Loucy (cell line): Measurements from ENCODE around the gene OR1L6.

Source experiments
- H2AFZ ChIP-seq: fragments of 200-600 bp; sonication (generic); 2 replicates; pipeline ENCODE4 v1.6.0; 2016; ENCODE audit warnings: antibody characterized with exemption, mild to moderate bottlenecking, low read length, moderate library complexity
- H3F3A ChIP-seq: fragments of 200-600 bp; 2 replicates; pipeline ENCODE4 v1.6.0; 2016; ENCODE audit warnings: antibody characterized with exemption, low read depth, mild to moderate bottlenecking
- H3K27me3 ChIP-seq: fragments of 200-600 bp; sonication (generic); 2 replicates; pipeline ENCODE4 v1.6.1; 2014; ENCODE audit warnings: low read length, mild to moderate bottlenecking; ENCODE audit not compliant: insufficient read depth, poor library complexity, severe bottlenecking
- H3K36me3 ChIP-seq: fragments of 200-600 bp; sonication (generic); 2 replicates; pipeline ENCODE4 v1.6.1; 2016; ENCODE audit warnings: low read length; ENCODE audit not compliant: insufficient read depth
- H3K4me1 ChIP-seq: fragments of 200-600 bp; sonication (generic); 2 replicates; pipeline ENCODE4 v1.5.1; 2014; ENCODE audit warnings: low read length, mild to moderate bottlenecking; ENCODE audit not compliant: insufficient read depth, poor library complexity, severe bottlenecking
- H3K4me2 ChIP-seq: fragments of 200-600 bp; sonication (generic); 2 replicates; pipeline ENCODE4 v1.6.0; 2014; ENCODE audit warnings: antibody characterized with exemption, low read length, low read depth, mild to moderate bottlenecking; ENCODE audit not compliant: poor library complexity, severe bottlenecking
- H3K4me3 ChIP-seq: fragments of 200-600 bp; sonication (generic); 2 replicates; pipeline ENCODE4 v1.5.1; 2014; ENCODE audit warnings: low read length, mild to moderate bottlenecking, mixed read lengths; ENCODE audit not compliant: poor library complexity, severe bottlenecking
- H3K79me2 ChIP-seq: fragments of 200-600 bp; sonication (generic); 2 replicates; pipeline ENCODE4 v1.6.1; 2014; ENCODE audit warnings: low read length; ENCODE audit not compliant: insufficient read depth
- H3K9ac ChIP-seq: fragments of 200-600 bp; sonication (generic); 2 replicates; pipeline ENCODE4 v1.6.0; 2014; ENCODE audit warnings: mild to moderate bottlenecking, low read depth, low read length, moderate library complexity; ENCODE audit not compliant: poor library complexity, severe bottlenecking
- H3K9me2 ChIP-seq: fragments of 200-600 bp; sonication (generic); replicated peaks from 2 replicates; pipeline ENCODE4 v1.6.1; 2016; ENCODE audit warnings: low read depth, low read length, mixed read lengths
- H3K9me3 ChIP-seq: fragments of 200-600 bp; sonication (generic); 2 replicates; pipeline ENCODE4 v1.6.1; 2014; ENCODE audit warnings: mild to moderate bottlenecking, antibody characterized with exemption, low read length, low read depth; ENCODE audit not compliant: insufficient read depth
- H4K20me1 ChIP-seq: fragments of 200-600 bp; sonication (generic); 2 replicates; pipeline ENCODE4 v1.6.0; 2014; ENCODE audit warnings: antibody characterized with exemption, low read length, mild to moderate bottlenecking; ENCODE audit not compliant: insufficient read depth, poor library complexity, severe bottlenecking
- CTCF ChIP-seq: fragments of 200-600 bp; sonication (generic); conservative IDR thresholded peaks from 2 replicates; pipeline ENCODE4 v1.5.1; 2014; ENCODE audit warnings: mild to moderate bottlenecking, antibody characterized with exemption, low read length
- EZH2phosphoT487 ChIP-seq: fragments of 200-600 bp; IDR thresholded peaks from 2 replicates; pipeline ENCODE4 v1.6.1; 2018; ENCODE audit warnings: antibody characterized with exemption, mild to moderate bottlenecking, moderate library complexity, borderline replicate concordance

OR1L6 gene

GRCh38 chr9:122779181-122779580 is 37.1 kb downstream of the OR1L6 start:
- no peak for TF ChIP-seq CTCF
- TF ChIP-seq EZH2phosphoT487 = no peak
- no peaks in the 10 kb centered on the region for H3K79me2 ChIP-seq
- no peaks in the 10 kb centered on the region for H3K4me1 ChIP-seq
- H3K9me2 ChIP-seq = no peaks in the 10 kb centered on the region
- H3K27me3 ChIP-seq = no peaks in the 10 kb centered on the region
- H3K9me3 ChIP-seq = no peaks in the 10 kb centered on the region
- H2AFZ ChIP-seq = no peak overlapping the region
- no peak overlapping the region for H3K4me2 ChIP-seq
- H3F3A ChIP-seq = no peaks in the 10 kb centered on the region
- H3K36me3 ChIP-seq = no peaks in the 10 kb centered on the region
- no peaks in the 10 kb centered on the region for H4K20me1 ChIP-seq
- no peak overlapping the region for H3K4me3 ChIP-seq
- no peak overlapping the region for H3K9ac ChIP-seq

DNA sequence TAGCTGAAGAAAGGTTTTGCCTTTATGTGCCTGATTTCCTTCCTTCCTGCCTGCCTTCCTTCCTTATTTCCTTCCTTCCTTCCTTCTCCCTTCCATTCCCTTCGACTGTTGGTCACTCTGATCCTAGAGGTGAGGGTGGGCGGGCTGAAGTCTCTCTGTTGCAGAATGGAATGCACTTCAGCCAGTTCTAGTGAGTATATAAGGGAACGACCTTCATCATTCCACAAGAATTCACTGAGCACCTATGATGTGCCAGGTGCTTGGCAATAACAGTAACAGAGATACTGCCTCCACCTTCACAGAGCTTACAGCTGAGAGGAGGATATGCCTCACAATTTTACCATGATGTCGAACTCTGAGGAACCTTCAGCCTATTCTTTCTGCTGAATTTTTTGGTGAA is 37.9 kb downstream of the OR1L6 start:
- H3K9ac ChIP-seq = no peak overlapping the region
- no peaks in the 10 kb centered on the region for H3F3A ChIP-seq

GRCh38 chr9:122781671-122782070 is 39.6 kb downstream of the OR1L6 start:
- Histone ChIP-seq H4K20me1 (no peaks in the 10 kb centered on the region), H3K4me3 (no peak overlapping the region), H3K4me1 (no peaks in the 10 kb centered on the region), H2AFZ (no peak overlapping the region), H3K9me2 (no peaks in the 10 kb centered on the region), H3F3A (no peaks in the 10 kb centered on the region), H3K27me3 (no peaks in the 10 kb centered on the region), H3K4me2 (no peak overlapping the region), H3K9ac (no peak overlapping the region), H3K9me3 (no peaks in the 10 kb centered on the region), H3K36me3 (no peaks in the 10 kb centered on the region), H3K79me2 (no peaks in the 10 kb centered on the region)
- no peak for TF ChIP-seq CTCF
- TF ChIP-seq EZH2phosphoT487 = no peak

More for the DNA sequence above, 37.9 kb downstream of the OR1L6 start:
- Histone ChIP-seq H3K36me3 (no peaks in the 10 kb centered on the region), H3K4me1 (no peaks in the 10 kb centered on the region), H3K27me3 (no peaks in the 10 kb centered on the region), H4K20me1 (no peaks in the 10 kb centered on the region), H2AFZ (no peak overlapping the region), H3K4me2 (no peak overlapping the region), H3K79me2 (no peaks in the 10 kb centered on the region), H3K9me3 (no peaks in the 10 kb centered on the region), H3K9me2 (no peaks in the 10 kb centered on the region), H3K4me3 (no peak overlapping the region)
- TF ChIP-seq EZH2phosphoT487 = no peak
- TF ChIP-seq CTCF = no peak
